SK-N-MC (cell line): Measurements from ENCODE around the gene SETD4.
A peak's percentile ranks its signal among the peaks of the same experiment; 100 is the strongest.
"Not testable (repeated sequence)": the region's sequence is repeated elsewhere in the genome, so short reads cannot be mapped to it uniquely, and the experiment has no call there.

Source experiments
- DNase-seq: peaks from one replicate; pipeline ENCODE4 v3.0.0-alpha.2; 2011; ENCODE audit warnings: low read depth, low spot score
- H3K27ac ChIP-seq: fragments of 200-600 bp; sonication (generic); 2 replicates; pipeline ENCODE4 v1.5.1; 2016; ENCODE audit warnings: mixed run types
- H3K36me3 ChIP-seq: fragments of 200-600 bp; sonication (generic); 2 replicates; pipeline ENCODE4 v1.6.1; 2017; ENCODE audit warnings: antibody characterized with exemption, low read length, mixed read lengths; ENCODE audit not compliant: insufficient read depth
- H3K4me3 ChIP-seq: fragments of 200-600 bp; sonication (generic); 2 replicates; pipeline ENCODE4 v1.5.1; 2016
- H3K9ac ChIP-seq: fragments of 200-600 bp; sonication (generic); 2 replicates; pipeline ENCODE4 v1.8.0; 2017; ENCODE audit warnings: mixed run types, mixed read lengths; ENCODE audit not compliant: insufficient read length
- H3K9me3 ChIP-seq: fragments of 200-600 bp; sonication (generic); 2 replicates; pipeline ENCODE4 v1.6.1; 2017; ENCODE audit warnings: low read depth, mild to moderate bottlenecking, antibody characterized with exemption, low read length, moderate library complexity, mixed read lengths
- EZH2 ChIP-seq: fragments of 200-600 bp; sonication (generic); IDR thresholded peaks from one replicate; pipeline ENCODE4 v1.6.1; 2017; ENCODE audit warnings: antibody characterized with exemption
- FOXP2 ChIP-seq: optimal IDR thresholded peaks from 2 replicates; pipeline ENCODE3; 2011; ENCODE audit warnings: mild to moderate bottlenecking, moderate library complexity; ENCODE audit not compliant: insufficient read depth; ENCODE audit errors: extremely low read length, control extremely low read depth
- POLR2AphosphoS5 ChIP-seq: IDR thresholded peaks from 2 replicates; pipeline ENCODE4 v1.6.1; 2012; ENCODE audit warnings: mild to moderate bottlenecking, low read depth, low read length, borderline replicate concordance

The SETD4 gene

DNA sequence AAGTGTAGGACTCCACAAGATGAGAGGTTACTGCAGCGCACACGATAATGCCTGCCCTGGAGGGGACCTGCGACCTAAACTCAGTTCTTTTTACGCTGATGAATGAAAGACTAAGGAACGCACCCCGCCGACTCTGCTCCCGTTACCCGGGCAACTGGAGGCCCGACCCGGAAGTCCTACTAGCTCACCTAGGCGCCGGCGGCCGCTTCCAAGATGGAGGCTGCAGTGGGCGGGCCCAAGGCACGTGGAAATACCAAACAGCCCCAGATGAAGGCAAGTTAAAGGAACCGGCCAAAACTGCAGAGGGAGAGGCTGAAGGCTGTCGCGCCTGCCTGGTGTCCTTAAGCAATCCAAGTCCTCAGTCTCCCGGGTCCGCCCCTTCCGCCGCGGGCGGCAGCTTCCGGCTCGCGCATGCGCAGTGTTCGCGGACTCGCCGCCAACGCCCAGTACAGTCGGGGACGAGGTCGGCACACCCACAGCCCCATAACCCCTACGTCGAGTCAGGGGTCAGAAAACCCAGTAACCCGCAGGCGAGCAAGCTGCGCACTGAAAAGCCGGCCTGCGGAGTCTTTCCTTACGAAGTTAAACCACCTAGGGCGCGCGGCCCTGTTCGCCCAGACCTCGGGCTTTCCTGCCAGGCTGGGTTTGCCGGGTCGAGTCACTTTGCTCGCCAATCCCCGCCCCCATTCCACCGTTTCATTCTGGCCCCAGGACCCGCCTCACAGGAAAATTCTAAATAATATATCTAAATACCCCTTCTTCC lies at the start of gene SETD4:
Gene SETD4, minus strand, starts transcription at position 368 of the 763 bp plus-strand sequence. CDS start 1,638 bp downstream, outside the sequence.
- H3K4me3 ChIP-seq = peak within 1 kb of the TSS; percentile 100
- H3K9ac ChIP-seq = peak within 1 kb of the TSS; percentile 82
- peak; percentile 73 for DNase-seq
- no peak for TF ChIP-seq EZH2
- peak; percentile 84; the same call in 1 of the 2 replicates for TF ChIP-seq POLR2AphosphoS5
- no peak for TF ChIP-seq FOXP2
- peak within 1 kb of the TSS; percentile 72 for H3K27ac ChIP-seq
- peaks cover 32% of the 10 kb centered on the region for H3K36me3 ChIP-seq
- H3K9me3 ChIP-seq = no peaks in the 10 kb centered on the region

DNA sequence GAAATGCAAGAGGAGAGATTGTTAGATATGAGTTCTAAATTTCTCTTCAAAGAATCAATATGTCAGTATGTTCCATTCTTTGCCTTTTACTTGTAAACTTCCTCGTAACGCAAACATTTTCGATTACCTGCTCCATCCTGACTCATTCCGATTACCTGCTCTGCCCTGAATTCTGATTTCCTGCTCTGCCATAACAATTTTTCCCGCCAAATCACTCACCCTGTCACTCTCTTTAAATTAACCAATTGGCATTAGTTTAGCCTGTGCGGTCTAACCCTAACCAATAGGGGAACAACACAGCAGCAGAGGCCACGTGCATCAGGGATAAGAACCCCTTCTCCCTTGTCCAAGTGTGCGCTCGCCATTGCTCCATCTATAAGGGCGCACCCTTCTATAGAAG lies 49.5 kb upstream of the SETD4 start:
- H3K9ac ChIP-seq = no peak overlapping the region
- no peak overlapping the region for H3K27ac ChIP-seq
- H3K9me3 ChIP-seq = no peaks in the 10 kb centered on the region
- H3K36me3 ChIP-seq = no peaks in the 10 kb centered on the region
- H3K4me3 ChIP-seq = no peak overlapping the region
- no peak for DNase-seq
- no peak for TF ChIP-seq EZH2
- no peak for TF ChIP-seq POLR2AphosphoS5
- no peak for TF ChIP-seq FOXP2

- DNase-seq = no peak
- no peak for TF ChIP-seq EZH2
- Histone ChIP-seq H3K27ac (no peak overlapping the region), H3K9ac (no peak overlapping the region), H3K4me3 (no peak overlapping the region), H3K9me3 (no peaks in the 10 kb centered on the region), H3K36me3 (no peaks in the 10 kb centered on the region)
These were observed 45.1 kb upstream of the SETD4 start for GRCh38 chr21:36105327-36105842.

- DNase-seq = no peak
- TF ChIP-seq POLR2AphosphoS5 (no peak), EZH2 (no peak), FOXP2 (no peak)
- Histone ChIP-seq H3K27ac (no peak overlapping the region), H3K9me3 (no peaks in the 10 kb centered on the region), H3K4me3 (no peak overlapping the region), H3K9ac (no peak overlapping the region), H3K36me3 (no peaks in the 10 kb centered on the region)
These were observed 44.3 kb upstream of the SETD4 start for GRCh38 chr21:36104317-36105300.

- Histone ChIP-seq H3K9me3 (no peaks in the 10 kb centered on the region), H3K27ac (no peak overlapping the region), H3K9ac (no peak overlapping the region), H3K4me3 (no peak overlapping the region), H3K36me3 (no peaks in the 10 kb centered on the region)
- TF ChIP-seq EZH2 = no peak
- TF ChIP-seq FOXP2 = no peak
- no peak for TF ChIP-seq POLR2AphosphoS5
- DNase-seq = no peak
These were observed 43.1 kb upstream of the SETD4 start for GRCh38 chr21:36103434-36103833.

- no peak overlapping the region for H3K27ac ChIP-seq
- no peaks in the 10 kb centered on the region for H3K9me3 ChIP-seq
- H3K4me3 ChIP-seq = no peak overlapping the region
- TF ChIP-seq POLR2AphosphoS5 (no peak), FOXP2 (no peak), EZH2 (no peak)
- no peak for DNase-seq
- no peaks in the 10 kb centered on the region for H3K36me3 ChIP-seq
- no peak overlapping the region for H3K9ac ChIP-seq
These were observed 40.8 kb upstream of the SETD4 start for GRCh38 chr21:36100971-36101641.

GRCh38 chr21:36099695-36100211 lies 39.4 kb upstream of the SETD4 start:
- DNase-seq, H3K4me3 ChIP-seq: not testable (repeated sequence)

GRCh38 chr21:36099000-36099399 lies 38.7 kb upstream of the SETD4 start:
- no peak overlapping the region for H3K9ac ChIP-seq
- TF ChIP-seq EZH2 (no peak), FOXP2 (no peak), POLR2AphosphoS5 (no peak)
- no peaks in the 10 kb centered on the region for H3K9me3 ChIP-seq

More at GRCh38 chr21:36099695-36100211, 39.4 kb upstream of the SETD4 start:
- H3K9me3 ChIP-seq, H3K9ac ChIP-seq, H3K36me3 ChIP-seq, H3K27ac ChIP-seq: not testable (repeated sequence)

More at GRCh38 chr21:36099000-36099399, 38.7 kb upstream of the SETD4 start:
- no peaks in the 10 kb centered on the region for H3K36me3 ChIP-seq
- DNase-seq = no peak
- H3K27ac ChIP-seq = no peak overlapping the region
- H3K4me3 ChIP-seq = no peak overlapping the region
